Right lung (tissue), 5 donors: ENCODE data around the gene LDLRAD3. TPM values are rescaled to one million over a fixed set of nuclear protein-coding genes. Genes with fewer than 3 reads are reported as not detected.

Source experiments
- DNase-seq, 2 donors: peaks; one replicate each; pipeline ENCODE4 v3.0.0-alpha.2; 2013
- polyA plus RNA-seq, 5 donors: library from polyadenylated mRNA; unstranded; fragments of 120-200 nt; gene quantifications; one replicate each; pipeline versions ENCODE4 v1.2.1 to v1.2.3, GENCODE V29; 2013; ENCODE audit warnings: inconsistent platforms in 1 of 5, low replicate concordance in 1 of 5; ENCODE audit not compliant: insufficient read length in 5 of 5, insufficient read depth in 1 of 5

LDLRAD3 gene
- polyA plus RNA-seq, 5 donors = 15.8 to 19.1 (median 16.6) TPM

- peak; percentile 63 to 68 for DNase-seq
These were observed 129.7 kb downstream of the LDLRAD3 start for GRCh38 chr11:36073411-36074203.

GRCh38 chr11:36074941-36075431, 131.1 kb downstream of the LDLRAD3 start:
- DNase-seq = no peak

DNA sequence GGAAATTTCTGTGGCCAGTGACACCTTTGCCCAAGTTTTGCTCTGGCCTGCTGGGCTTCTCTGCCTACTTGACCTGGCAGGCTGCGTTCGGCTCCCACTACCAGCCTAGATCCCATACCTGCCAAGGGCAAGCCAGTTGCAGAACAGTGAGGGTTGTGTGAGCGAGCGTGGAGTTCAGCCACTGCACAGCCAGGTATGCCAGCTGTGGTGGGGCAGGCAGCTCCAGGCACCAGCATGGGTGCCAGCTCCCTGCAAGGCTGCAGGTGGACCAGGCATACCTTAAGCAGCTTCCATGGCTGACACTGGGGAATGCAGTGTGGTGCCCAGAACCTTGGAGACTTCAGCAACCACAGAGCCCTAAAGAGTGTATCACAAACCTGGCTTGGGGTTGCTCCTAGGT, 133.5 kb downstream of the LDLRAD3 start:
- DNase-seq = no peak

DNA sequence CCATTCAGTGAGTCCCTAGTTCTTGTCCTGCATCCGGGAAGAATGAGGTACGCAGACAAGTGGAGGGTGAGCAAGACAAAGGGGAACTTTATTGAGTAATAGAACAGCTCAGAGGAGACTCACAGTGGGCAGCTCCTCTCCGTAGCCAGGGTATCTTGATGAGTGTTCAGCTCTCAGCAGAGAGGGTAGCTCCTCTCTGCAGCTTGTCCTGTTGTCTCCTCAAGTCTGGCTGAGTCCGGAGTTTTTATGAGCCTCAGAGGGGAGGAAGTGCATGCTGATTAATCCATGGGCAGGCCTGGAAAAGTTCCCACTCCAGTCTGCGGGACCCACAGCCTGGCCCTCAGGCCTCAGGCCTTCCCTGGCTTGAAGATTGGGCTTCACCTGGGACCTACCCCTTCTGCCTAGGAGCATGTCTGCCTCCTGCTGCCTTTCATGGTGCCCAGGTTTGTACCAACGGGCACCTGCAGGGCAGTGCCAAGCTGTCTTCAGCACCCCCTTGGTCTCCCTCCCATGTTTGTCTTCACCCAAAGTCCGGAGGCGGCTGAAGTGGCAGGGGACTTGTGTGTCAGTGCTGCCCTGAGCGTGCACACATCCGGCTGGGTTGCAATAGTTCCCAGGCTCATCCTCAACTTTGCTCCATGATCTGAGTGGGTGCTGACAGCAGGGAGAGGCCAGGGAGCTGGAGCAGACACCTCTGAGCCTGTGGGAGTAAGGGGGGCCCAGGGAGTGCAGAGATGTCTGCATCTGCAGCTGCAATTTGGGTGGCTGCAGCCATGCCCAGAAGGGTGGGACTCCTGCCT, 134.2 kb downstream of the LDLRAD3 start:
- DNase-seq = no peak

- DNase-seq = no peak
These were observed 134.8 kb downstream of the LDLRAD3 start for GRCh38 chr11:36078686-36079055.

DNA sequence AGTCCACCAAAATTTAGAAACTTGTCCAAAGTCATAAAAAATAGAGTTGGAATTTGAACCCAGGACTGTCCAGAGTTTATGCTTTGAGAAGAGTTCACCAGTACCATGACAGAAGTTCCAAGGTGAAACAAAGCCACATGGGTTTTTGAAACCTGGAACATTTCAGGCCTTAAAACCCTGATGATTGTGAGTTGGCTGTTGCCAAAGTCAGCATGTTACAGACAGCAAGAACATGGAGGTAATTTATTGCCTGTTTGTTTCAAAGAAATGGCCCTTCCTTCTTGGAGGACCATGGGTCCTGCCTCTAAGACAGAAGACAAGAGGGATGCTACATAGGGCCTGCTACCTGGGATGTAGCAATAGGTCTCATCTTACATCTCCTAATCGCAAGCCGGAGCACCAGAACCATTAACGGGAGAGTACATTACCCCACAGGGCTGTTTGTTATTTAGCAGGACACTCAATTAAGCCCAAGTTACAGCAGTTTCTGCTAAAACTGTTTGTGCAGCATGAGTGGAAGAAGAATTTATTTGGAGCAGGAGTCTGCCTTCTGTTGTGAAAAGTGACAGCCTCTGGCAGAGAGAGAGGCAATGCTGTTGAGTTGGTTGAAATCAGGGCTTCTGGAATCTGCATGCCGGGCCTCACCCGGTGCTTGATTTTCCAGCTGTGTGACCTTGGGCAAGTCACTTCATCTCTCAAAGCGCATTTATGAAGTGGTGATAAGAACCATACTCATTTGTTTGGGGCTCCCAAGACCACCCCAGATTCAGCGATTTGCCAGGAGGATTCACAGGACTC, 136.2 kb downstream of the LDLRAD3 start:
- DNase-seq = no peak

- no peak for DNase-seq
These were observed 137.5 kb downstream of the LDLRAD3 start for GRCh38 chr11:36081274-36081945.

GRCh38 chr11:36086366-36086765, 142.5 kb downstream of the LDLRAD3 start:
- no peak for DNase-seq

DNA sequence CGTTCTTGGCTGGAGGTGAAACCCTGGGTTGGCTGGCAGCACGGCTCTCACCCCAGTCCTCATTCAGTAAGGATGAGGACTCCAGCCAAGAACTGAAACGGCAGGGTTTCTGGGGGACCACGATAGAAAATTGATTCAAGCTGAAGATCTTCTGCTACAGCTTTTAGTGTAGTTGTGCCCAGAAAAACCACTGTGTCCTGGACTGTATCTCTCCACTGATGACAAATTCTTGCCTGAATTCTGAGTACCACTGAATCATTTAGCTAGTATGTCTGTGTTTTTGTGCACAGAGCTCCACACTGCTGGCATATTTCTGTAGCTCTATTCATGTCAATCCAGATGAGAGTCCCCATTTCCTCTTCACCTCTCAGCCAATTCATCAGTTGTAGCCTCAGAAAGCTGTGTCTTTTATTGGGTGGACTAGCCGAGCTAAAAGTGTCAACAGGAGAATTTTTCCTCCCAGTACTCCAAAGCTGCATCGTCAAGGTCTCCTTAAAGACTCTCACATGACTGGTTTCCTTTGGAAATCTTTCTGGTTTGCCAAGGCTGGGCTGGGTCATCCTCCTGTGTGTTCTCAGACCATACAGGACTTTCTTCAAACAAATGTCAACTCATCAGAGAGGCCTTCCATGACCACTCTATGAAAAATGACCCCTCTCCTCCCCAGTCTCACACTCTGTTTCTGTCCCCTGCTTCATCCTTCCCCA, 144.6 kb downstream of the LDLRAD3 start:
- DNase-seq = no peak

DNA sequence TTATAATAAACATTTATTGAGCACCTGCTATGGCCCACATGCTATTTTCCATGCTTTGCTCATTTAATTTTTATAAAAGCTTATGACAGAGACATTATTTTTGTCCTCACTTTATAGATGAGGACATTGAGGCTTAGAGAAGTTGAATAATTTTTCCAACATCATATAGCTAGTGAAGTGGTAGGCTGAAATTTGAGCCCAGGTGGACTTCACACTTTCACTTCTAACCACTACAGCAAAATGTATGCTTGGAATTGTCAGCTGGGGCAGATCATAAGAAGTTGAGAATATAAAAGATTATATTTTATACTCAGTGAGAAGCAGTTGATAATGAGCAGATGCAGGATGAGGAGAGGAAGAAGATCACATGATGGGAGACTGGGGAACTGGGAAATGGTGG, 146.1 kb downstream of the LDLRAD3 start:
- no peak for DNase-seq

- DNase-seq = no peak
These were observed 146.7 kb downstream of the LDLRAD3 start for GRCh38 chr11:36090356-36091109.

DNA sequence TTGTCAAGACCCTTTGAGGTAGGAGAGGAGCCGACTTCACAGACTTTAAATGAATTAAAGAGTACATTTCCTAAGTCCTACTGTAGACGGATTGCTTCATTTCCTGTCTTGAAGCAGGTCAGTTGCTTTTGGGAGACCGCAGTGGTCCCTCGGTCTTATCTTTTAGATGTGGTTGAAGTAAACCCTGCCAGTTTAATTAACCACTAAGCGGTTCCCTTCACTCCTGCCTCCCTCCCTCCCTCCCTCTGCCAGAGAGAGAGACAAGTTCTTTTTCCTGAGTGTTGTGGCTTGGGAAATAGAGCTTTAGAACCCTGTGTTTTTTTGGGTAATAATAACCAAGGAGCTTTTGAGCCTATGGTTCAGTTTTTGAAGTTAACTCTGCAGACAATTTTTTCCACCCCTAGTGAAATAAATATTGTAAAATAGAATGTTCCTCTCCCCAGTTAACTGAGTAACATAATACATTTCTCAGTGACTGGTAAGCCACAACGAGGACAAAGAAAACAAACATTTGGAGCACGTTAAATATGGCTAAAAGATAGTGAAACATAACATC, 147.5 kb downstream of the LDLRAD3 start:
- DNase-seq = no peak

- DNase-seq = no peak
These were observed 148.6 kb downstream of the LDLRAD3 start for GRCh38 chr11:36092314-36093030.

DNA sequence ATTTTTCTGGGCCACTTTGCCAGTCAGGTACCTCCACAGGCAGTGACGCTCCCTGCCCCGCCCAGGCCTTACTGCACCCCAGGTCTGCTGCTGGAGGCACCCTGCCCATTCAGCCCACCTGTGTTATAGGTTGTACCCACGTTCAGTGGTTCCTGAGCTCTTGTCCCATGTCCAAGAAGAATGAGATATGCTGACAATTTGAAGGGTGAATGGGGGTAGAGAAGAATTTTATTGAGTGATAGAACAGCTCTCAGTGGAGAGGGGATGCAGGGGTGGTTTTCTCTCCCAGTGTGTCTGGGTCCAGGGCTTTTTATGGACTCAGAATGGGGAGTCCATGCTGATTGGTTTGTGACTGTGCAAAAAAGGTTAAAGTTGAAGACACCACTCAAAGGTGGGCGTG, 149.7 kb downstream of the LDLRAD3 start:
- no peak for DNase-seq

- DNase-seq = no peak
These were observed 150.3 kb downstream of the LDLRAD3 start for GRCh38 chr11:36094164-36094563.

DNA sequence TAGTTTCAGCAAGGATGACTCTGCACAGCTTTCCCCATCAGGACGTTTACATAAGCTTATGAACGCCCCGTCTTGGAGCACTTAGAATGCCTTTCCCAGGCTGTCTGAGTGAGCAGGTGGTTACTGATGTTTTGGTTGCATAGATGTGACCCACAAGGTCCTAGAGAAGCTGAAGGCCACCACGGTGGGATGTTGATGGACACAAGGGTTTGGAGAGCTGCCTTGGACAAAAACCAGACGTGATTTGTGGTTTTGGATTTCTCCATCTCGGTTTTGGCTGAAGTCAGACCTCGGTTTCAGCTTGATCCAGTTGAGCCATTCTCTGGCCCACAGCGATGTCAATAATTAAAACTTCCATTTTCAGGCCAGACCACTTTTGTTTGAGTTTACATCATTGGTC, 151.9 kb downstream of the LDLRAD3 start:
- DNase-seq = no peak

DNA sequence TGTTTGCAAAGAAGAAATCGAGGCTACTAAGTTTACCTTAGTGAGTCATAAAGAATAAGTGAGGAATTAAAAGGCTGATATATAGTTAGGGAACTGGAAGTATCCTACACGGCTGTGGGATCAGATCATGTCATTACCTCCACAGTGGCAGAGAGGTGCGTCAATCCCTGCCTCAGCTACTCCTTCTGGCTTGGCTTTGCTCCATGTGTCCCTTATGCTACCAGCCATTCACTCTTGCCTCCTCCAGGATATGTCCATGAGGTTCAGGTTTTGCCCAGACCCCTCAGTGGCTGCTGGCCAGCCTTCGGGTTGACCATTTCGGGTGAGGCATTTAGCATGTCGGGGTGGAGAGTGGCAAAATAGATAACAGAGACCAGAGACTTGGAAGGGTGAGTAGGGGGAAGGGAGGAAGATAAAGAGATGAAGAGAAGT, 153.4 kb downstream of the LDLRAD3 start:
- no peak for DNase-seq

DNA sequence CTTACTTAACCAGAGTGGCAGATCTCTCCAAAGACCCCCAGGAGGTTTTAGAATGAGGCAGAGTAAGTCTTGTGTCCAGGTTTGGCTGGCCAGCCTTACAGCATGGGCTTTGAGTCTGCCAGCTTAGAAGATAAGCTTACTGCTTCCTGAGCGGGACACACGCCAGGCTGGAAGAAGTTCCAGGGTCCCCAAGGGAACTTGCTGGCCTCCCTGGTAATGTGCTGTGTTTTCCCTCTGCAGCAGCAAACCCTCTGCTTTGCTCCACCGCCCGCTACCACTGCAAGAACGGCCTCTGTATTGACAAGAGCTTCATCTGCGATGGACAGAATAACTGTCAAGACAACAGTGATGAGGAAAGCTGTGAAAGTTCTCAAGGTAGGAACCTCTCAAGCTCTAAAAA, 154.2 kb downstream of the LDLRAD3 start:
- DNase-seq = no peak

GRCh38 chr11:36098853-36099375, 155.1 kb downstream of the LDLRAD3 start:
- no peak for DNase-seq
